ENCODE data around the gene FEM1B.

DNA sequence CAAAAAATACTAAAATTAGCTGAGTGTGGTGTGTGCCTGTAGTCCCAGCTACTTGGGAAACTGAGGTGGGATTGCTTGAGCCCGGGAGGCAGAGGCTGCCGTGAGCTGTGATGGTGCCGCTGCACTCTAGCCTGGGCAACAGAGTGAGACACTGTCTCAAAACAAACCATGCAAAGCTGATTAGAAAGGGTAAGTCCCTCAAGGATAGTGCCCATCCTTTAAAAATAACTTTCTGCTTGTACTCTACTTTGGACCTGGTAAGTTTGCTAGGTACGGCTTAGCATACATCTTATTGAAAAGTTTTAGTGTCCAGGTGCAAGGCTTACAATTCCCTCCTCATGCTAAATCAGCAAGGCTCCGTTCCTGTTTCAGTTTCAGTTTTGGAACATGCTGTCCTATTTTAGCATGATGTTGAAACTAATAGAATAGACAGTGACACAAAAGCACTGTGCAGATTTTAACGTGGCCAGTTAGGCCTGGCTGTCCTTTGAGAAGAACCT, 21.4 kb downstream of the FEM1B start:
- TF ChIP-seq GATA2 (IDR thresholded peaks at IDR 0.05; ENCODE audit: low read depth, low read length) (no peak), GATA3 (IDR thresholded peaks at IDR 0.05; ENCODE audit: low read depth, low read length) (no peak)
